Measurements from ENCODE around the gene OPA1. TPM values are rescaled to one million over a fixed set of nuclear protein-coding genes. Genes with fewer than 3 reads are reported as not detected.

Gene OPA1
- total RNA-seq, 1 experiment from 2014 or later: 75.4 TPM

DNA sequence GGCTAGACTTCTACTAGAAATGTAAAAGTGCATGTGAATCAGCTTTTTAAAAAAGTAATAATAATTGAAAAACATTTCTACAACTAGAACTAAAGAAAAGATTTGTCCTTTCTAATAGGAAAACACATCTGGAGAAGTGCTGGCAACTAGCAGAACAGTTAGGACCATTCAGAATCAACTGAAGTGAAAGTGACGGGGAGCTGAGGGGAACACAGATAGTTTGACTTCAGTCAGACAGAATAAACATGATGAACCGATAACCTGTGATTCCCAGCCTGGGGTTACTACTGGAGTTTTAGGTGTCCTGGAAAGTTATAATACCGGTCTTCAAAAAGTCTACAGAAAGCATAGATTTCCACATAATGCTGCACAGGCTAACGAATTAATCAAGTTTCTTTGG, 28.1 kb downstream of the OPA1 start:
- H4K20me1 ChIP-seq (ENCODE audit: control insufficient read depth, insufficient read depth, insufficient read length): no peaks in the 10 kb centered on the region

More for the DNA sequence above, 28.1 kb downstream of the OPA1 start:
- Histone ChIP-seq H3K23ac (ENCODE audit: insufficient read length, low read depth, low read length) (no peak overlapping the region), H3K4me2 (ENCODE audit: insufficient read depth, insufficient read length, low read length) (no peak overlapping the region), H3K14ac (ENCODE audit: insufficient read depth, low read length) (no peak overlapping the region), H3K23me2 (ENCODE audit: insufficient read length, low read depth, low read length, poor library complexity, severe bottlenecking) (no peaks in the 10 kb centered on the region), H2BK12ac (ENCODE audit: insufficient read length, low read depth, low read length) (no peak overlapping the region), H3K79me2 (ENCODE audit: insufficient read depth, low read length) (no peaks in the 10 kb centered on the region), H3T11ph (ENCODE audit: low read length) (no peak overlapping the region), H4K5ac (ENCODE audit: insufficient read length, low read depth, low read length) (no peak overlapping the region), H2BK15ac (ENCODE audit: low read depth, low read length) (no peak overlapping the region), H3K9me3 (ENCODE audit: control insufficient read depth, low read depth, low read length) (no peaks in the 10 kb centered on the region), H3K79me1 (ENCODE audit: insufficient read depth, low read depth, low read length, poor library complexity, severe bottlenecking) (no peaks in the 10 kb centered on the region), H2AK5ac (ENCODE audit: insufficient read length, low read length) (no peak overlapping the region), H4K8ac (replicated peaks; ENCODE audit: insufficient read length, low read depth, low read length) (no peak overlapping the region), H2BK120ac (ENCODE audit: low read depth, low read length, poor library complexity, severe bottlenecking) (no peak overlapping the region), H4K91ac (ENCODE audit: insufficient read length, low read depth, low read length) (no peak overlapping the region), H3K4ac (ENCODE audit: low read depth, low read length) (no peak overlapping the region), H3K27ac (ENCODE audit: insufficient read length, low read depth, low read length) (no peak overlapping the region), H3K27me3 (ENCODE audit: insufficient read depth, low read length) (no peaks in the 10 kb centered on the region), H2BK20ac (ENCODE audit: low read depth, low read length, poor library complexity, severe bottlenecking) (no peak overlapping the region), H3K4me1 (ENCODE audit: insufficient read depth, low read length) (no peaks in the 10 kb centered on the region; the same call in 1 of the 2 replicates), H3K18ac (ENCODE audit: insufficient read length, low read depth, low read length) (no peak overlapping the region), H3K9ac (ENCODE audit: extremely low read depth, insufficient read length, low read length) (no peak overlapping the region), H3K56ac (ENCODE audit: insufficient read length, low read depth, low read length) (no peak overlapping the region), H2AFZ (ENCODE audit: low read length) (no peak overlapping the region), H2BK5ac (ENCODE audit: insufficient read length, low read length) (no peak overlapping the region)
- WGBS (ENCODE audit: extremely low coverage, insufficient read length, low lambda C conversion rate): no CpG with 5 or more reads among the region's 4 CpGs
- H3K4me1 Mint-ChIP-seq: no peaks in the 10 kb centered on the region
- H3K4me3 Mint-ChIP-seq: no peak overlapping the region
- H3K36me3 Mint-ChIP-seq (ENCODE audit: insufficient read depth in 1 of 3, low read depth in 3 of 3): peaks cover 0 to 44% (median 42%) of the 10 kb centered on the region in 3 experiments; a peak in 5 of 7 replicates
- TF ChIP-seq, protein P1, sequence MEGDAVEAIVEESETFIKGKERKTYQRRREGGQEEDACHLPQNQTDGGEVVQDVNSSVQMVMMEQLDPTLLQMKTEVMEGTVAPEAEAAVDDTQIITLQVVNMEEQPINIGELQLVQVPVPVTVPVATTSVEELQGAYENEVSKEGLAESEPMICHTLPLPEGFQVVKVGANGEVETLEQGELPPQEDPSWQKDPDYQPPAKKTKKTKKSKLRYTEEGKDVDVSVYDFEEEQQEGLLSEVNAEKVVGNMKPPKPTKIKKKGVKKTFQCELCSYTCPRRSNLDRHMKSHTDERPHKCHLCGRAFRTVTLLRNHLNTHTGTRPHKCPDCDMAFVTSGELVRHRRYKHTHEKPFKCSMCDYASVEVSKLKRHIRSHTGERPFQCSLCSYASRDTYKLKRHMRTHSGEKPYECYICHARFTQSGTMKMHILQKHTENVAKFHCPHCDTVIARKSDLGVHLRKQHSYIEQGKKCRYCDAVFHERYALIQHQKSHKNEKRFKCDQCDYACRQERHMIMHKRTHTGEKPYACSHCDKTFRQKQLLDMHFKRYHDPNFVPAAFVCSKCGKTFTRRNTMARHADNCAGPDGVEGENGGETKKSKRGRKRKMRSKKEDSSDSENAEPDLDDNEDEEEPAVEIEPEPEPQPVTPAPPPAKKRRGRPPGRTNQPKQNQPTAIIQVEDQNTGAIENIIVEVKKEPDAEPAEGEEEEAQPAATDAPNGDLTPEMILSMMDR (conservative IDR thresholded peaks at IDR 0.05): no peak
- no peaks in the 10 kb centered on the region for H3K27me3 Mint-ChIP-seq (ENCODE audit: low read depth)
- H3K27ac Mint-ChIP-seq: no peak overlapping the region
- no peak for DNase-seq
- H3K9me3 Mint-ChIP-seq: no peaks in the 10 kb centered on the region
